HG02970 (cell line): ENCODE data around the gene TIGD4.
"Not testable (repeated sequence)": the region's sequence is repeated elsewhere in the genome, so short reads cannot be mapped to it uniquely, and the experiment has no call there.

ENCODE experiments used
- ATAC-seq: cut with Tn5 transposase; IDR thresholded peaks from one replicate; pipeline ENCODE4 v1.9.1; 2021; ENCODE audit warnings: mild to moderate bottlenecking, moderate library complexity, moderate number of reproducible peaks; ENCODE audit not compliant: unreplicated experiment, low FRiP score

The TIGD4 gene

GRCh38 chr4:152784490-152785350 is 5.2 kb upstream of the TIGD4 start:
- ATAC-seq: no peak

- ATAC-seq: no peak
These were observed 793 bp upstream of the TIGD4 start for GRCh38 chr4:152780267-152780778.

- no peak for ATAC-seq
These were observed 646 bp downstream of the TIGD4 start for GRCh38 chr4:152778656-152779512.

- ATAC-seq: no peak
These were observed 2.0 kb downstream of the TIGD4 start for GRCh38 chr4:152777488-152777887.

- ATAC-seq: no peak
These were observed 3.2 kb downstream of the TIGD4 start for GRCh38 chr4:152776352-152776751.

- no peak for ATAC-seq
These were observed 5.6 kb downstream of the TIGD4 start for GRCh38 chr4:152773953-152774352.

GRCh38 chr4:152773339-152773738 is 6.2 kb downstream of the TIGD4 start:
- no peak for ATAC-seq

- no peak for ATAC-seq
These were observed 7.6 kb downstream of the TIGD4 start for GRCh38 chr4:152771741-152772533.

GRCh38 chr4:152765069-152765737 is 14.3 kb downstream of the TIGD4 start:
- not testable (repeated sequence) for ATAC-seq

- no peak for ATAC-seq
These were observed 15.7 kb downstream of the TIGD4 start for GRCh38 chr4:152763796-152764195.

- no peak for ATAC-seq
These were observed 30.9 kb downstream of the TIGD4 start for GRCh38 chr4:152748619-152749018.

- no peak for ATAC-seq
These were observed 32.1 kb downstream of the TIGD4 start for GRCh38 chr4:152747444-152747843.

- ATAC-seq: no peak
These were observed 40.7 kb downstream of the TIGD4 start for GRCh38 chr4:152738827-152739226.

- ATAC-seq: no peak
These were observed 43.6 kb downstream of the TIGD4 start for GRCh38 chr4:152735906-152736305.

GRCh38 chr4:152735396-152735859 is 44.1 kb downstream of the TIGD4 start:
- no peak for ATAC-seq

- no peak for ATAC-seq
These were observed 44.9 kb downstream of the TIGD4 start for GRCh38 chr4:152734699-152735050.

- no peak for ATAC-seq
These were observed 45.4 kb downstream of the TIGD4 start for GRCh38 chr4:152734015-152734698.

- no peak for ATAC-seq
These were observed 47.5 kb downstream of the TIGD4 start for GRCh38 chr4:152731997-152732396.

GRCh38 chr4:152729466-152729865 is 50.1 kb downstream of the TIGD4 start:
- no peak for ATAC-seq
